Loucy (cell line): ENCODE measurements around the gene PPP2R5C.

Experiments
- EZH2phosphoT487 ChIP-seq: fragments of 200-600 bp; IDR thresholded peaks from 2 replicates; pipeline ENCODE4 v1.6.1; 2018; ENCODE audit warnings: antibody characterized with exemption, mild to moderate bottlenecking, moderate library complexity, borderline replicate concordance
- TF ChIP-seq, protein P1 (sequence below): fragments of 200-600 bp; sonication (generic); conservative IDR thresholded peaks from 2 replicates; pipeline ENCODE4 v1.5.1; 2014; ENCODE audit warnings: mild to moderate bottlenecking, antibody characterized with exemption, low read length

DNA sequence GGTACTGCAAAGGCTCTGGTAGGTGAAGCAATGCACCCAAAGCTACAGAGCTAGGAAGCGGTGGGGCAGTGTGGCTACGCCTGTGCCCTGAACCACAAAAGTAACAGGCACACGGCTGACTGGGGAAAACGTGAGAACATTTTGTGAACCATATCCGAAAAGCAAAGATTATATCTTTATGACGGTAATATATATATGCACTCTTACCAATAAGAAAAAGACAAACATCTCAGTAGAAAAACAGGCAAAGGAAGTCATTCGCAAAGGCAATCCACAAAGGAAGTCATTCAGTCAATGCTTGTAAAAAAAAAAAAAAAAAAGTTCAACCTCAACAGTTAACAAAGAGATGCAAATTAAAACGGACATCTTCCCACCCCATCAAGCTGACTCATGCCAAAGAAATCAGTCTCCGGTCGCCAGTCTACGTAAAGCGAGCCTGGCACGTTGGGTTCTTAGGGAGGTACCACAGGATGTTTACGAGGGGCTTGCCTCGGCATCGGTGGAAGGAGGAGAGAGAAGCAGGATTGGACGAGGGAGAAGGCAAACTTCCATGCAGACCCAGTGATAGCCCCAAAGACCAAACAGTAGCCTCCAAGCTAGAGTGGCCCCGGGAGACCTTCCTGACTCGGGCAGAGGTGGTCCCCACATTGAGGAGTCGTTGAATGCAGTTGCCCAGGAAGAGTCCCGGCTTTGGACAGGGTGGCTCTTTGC lies 39.4 kb upstream of the PPP2R5C start:
- TF ChIP-seq, protein P1, sequence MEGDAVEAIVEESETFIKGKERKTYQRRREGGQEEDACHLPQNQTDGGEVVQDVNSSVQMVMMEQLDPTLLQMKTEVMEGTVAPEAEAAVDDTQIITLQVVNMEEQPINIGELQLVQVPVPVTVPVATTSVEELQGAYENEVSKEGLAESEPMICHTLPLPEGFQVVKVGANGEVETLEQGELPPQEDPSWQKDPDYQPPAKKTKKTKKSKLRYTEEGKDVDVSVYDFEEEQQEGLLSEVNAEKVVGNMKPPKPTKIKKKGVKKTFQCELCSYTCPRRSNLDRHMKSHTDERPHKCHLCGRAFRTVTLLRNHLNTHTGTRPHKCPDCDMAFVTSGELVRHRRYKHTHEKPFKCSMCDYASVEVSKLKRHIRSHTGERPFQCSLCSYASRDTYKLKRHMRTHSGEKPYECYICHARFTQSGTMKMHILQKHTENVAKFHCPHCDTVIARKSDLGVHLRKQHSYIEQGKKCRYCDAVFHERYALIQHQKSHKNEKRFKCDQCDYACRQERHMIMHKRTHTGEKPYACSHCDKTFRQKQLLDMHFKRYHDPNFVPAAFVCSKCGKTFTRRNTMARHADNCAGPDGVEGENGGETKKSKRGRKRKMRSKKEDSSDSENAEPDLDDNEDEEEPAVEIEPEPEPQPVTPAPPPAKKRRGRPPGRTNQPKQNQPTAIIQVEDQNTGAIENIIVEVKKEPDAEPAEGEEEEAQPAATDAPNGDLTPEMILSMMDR, result no peak
- peak; percentile 100 for TF ChIP-seq EZH2phosphoT487
